ENCODE results near the gene RASGEF1C.

RASGEF1C gene

GRCh38 chr5:180072256-180072548 is 136.8 kb downstream of the RASGEF1C start (continued):
- TF ChIP-seq KLF9 (tag by site-specific recombination; IDR thresholded peaks at IDR 0.05; ENCODE audit: low read depth) = no peak
- TF ChIP-seq ZBTB20 (tag by site-specific recombination; IDR thresholded peaks at IDR 0.05) = no peak
- TF ChIP-seq ZNF596 (tag by site-specific recombination; IDR thresholded peaks at IDR 0.05) = peak; percentile 2; the same call in 1 of the 2 replicates
- TF ChIP-seq ZNF146 (tag by site-specific recombination; IDR thresholded peaks at IDR 0.05) = no peak
- 0 out of 2 replicates have a peak, but pooled peaks have one; percentile 11 for TF ChIP-seq ZNF16 (tag by site-specific recombination; IDR thresholded peaks at IDR 0.05; ENCODE audit: low read depth)
- TF ChIP-seq ZNF501 (tag by site-specific recombination; IDR thresholded peaks at IDR 0.05) = peak; percentile 45; the same call in 1 of the 2 replicates
- no peak for TF ChIP-seq ZNF660 (tag by site-specific recombination; IDR thresholded peaks at IDR 0.05)
- no peak for TF ChIP-seq GLIS2 (tag by site-specific recombination; IDR thresholded peaks at IDR 0.05)
- TF ChIP-seq OSR2 (tag by site-specific recombination; IDR thresholded peaks at IDR 0.05) = no peak
- no peak for TF ChIP-seq OVOL3 (tag by site-specific recombination; IDR thresholded peaks at IDR 0.05)
- no peak for TF ChIP-seq ZEB2 (tag by site-specific recombination; IDR thresholded peaks at IDR 0.05)
- TF ChIP-seq ZSCAN5A (tag by site-specific recombination; IDR thresholded peaks at IDR 0.05) = no peak
- no peak for TF ChIP-seq ZNF843 (tag by site-specific recombination; IDR thresholded peaks at IDR 0.05)
- TF ChIP-seq ZNF2 (tag by site-specific recombination; IDR thresholded peaks at IDR 0.05) = peak; percentile 65; the same call in 1 of the 2 replicates
- TF ChIP-seq ZNF324 (tag by site-specific recombination; IDR thresholded peaks at IDR 0.05) = 0 out of 2 replicates have a peak, but pooled peaks have one; percentile 75
- TF ChIP-seq ZNF266 (tag by site-specific recombination; IDR thresholded peaks at IDR 0.05; ENCODE audit: low read depth) = no peak
- TF ChIP-seq ZNF391 (tag by site-specific recombination; IDR thresholded peaks at IDR 0.05; ENCODE audit: borderline replicate concordance, low read depth) = no peak
- peak; percentile 79; the same call in 1 of the 2 replicates for TF ChIP-seq ZNF626 (tag by site-specific recombination; IDR thresholded peaks at IDR 0.05)
- no peak; the same call in none of the 2 replicates for TF ChIP-seq ZNF335 (tag by site-specific recombination; conservative IDR thresholded peaks at IDR 0.05)
- TF ChIP-seq ZNF510 (tag by site-specific recombination; IDR thresholded peaks at IDR 0.05; ENCODE audit: insufficient replicate concordance) = no peak
- TF ChIP-seq ZBTB8A (tag by site-specific recombination; IDR thresholded peaks at IDR 0.05) = peak; percentile 90
- 0 out of 2 replicates have a peak, but pooled peaks have one; percentile 8 for TF ChIP-seq KLF7 (tag by site-specific recombination; IDR thresholded peaks at IDR 0.05; ENCODE audit: borderline replicate concordance)
- no peak for TF ChIP-seq TSHZ1 (tag by site-specific recombination; IDR thresholded peaks at IDR 0.05; ENCODE audit: borderline replicate concordance)
- TF ChIP-seq ZNF24 (tag by site-specific recombination; IDR thresholded peaks at IDR 0.05) = no peak
- TF ChIP-seq ZNF76 (tag by site-specific recombination; IDR thresholded peaks at IDR 0.05; ENCODE audit: borderline replicate concordance, low read depth) = peak; percentile 2; the same call in 1 of the 2 replicates
- 0 out of 2 replicates have a peak, but pooled peaks have one; percentile 76 for TF ChIP-seq ZNF184 (tag by site-specific recombination; IDR thresholded peaks at IDR 0.05)
- TF ChIP-seq ZNF140 (tag by site-specific recombination; IDR thresholded peaks at IDR 0.05) = no peak
- TF ChIP-seq ZNF280C (tag by site-specific recombination; IDR thresholded peaks at IDR 0.05) = no peak
- TF ChIP-seq SALL2 (tag by site-specific recombination; IDR thresholded peaks at IDR 0.05; ENCODE audit: borderline replicate concordance) = no peak
- TF ChIP-seq ZNF658 (tag by site-specific recombination; IDR thresholded peaks at IDR 0.05) = no peak
- TF ChIP-seq SCRT2 (tag by site-specific recombination; IDR thresholded peaks at IDR 0.05) = no peak
- TF ChIP-seq ZFP69B (tag by site-specific recombination; IDR thresholded peaks at IDR 0.05) = no peak; the same call in 1 of the 2 replicates
- TF ChIP-seq ZNF629 (tag by site-specific recombination; IDR thresholded peaks at IDR 0.05) = no peak; the same call in 1 of the 2 replicates
- TF ChIP-seq ZNF175 (tag by site-specific recombination; IDR thresholded peaks at IDR 0.05) = no peak
- TF ChIP-seq HOXC10 (CRISPR knock-in tag; IDR thresholded peaks at IDR 0.05) = no peak
